Measurements from ENCODE around the gene VKORC1. TPM values are rescaled to one million over a fixed set of nuclear protein-coding genes. Genes with fewer than 3 reads are reported as not detected.
A peak's percentile ranks its signal among the peaks of the same experiment; 100 is the strongest.

Gene VKORC1
- total and polyA plus RNA-seq, 2 of the 4 experiments (the other 2 are of a cell fraction): 65.2 to 317 TPM

DNA sequence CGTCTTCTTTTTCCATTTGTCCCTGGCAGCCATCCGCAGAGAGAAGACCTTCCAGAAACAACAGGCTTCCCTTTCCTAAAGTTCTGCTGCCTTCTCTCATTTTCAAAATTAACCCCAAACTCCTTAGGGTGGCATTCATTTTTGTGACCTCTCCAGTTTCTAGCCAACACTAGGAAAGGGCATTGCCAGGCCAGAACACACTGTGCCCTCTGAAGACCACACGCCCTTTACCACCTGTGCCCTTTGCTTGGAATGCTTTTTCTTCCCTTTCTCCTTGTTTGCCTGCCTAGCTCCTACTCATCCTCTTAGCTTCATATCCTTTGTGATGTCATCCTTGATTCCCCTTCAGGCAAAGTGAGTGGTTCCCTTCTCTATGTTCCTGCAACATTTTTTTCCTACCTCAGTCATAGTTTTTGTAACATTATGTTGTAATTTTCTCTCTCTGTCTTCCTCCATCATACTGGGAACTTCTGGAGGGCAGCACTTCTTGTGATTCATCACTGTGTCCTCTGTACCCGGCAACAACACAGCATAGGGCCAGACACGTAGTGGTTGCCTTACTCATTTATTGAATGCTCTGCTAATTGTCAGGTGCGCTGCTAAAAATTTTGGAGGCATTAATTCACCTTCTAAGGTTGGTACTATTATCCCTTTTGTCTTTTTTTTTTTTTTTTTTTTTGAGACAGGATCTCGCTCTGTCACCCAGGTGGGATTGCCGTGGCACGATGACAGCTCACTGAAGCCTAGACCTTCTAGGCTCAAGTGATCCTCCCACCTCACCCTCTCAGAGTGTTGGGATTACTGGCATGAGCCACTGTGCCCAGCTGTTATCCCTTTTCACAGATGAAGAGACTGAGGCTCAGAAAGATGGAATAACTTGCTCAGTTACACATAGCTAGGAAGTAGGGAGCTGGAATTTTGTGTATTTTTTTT is 23.9 kb upstream of the VKORC1 start:
- H3K4me1 ChIP-seq (ENCODE audit: control insufficient read depth, insufficient read depth, low read length): 0 out of 2 replicates have a peak, but pooled peaks cover 3% of the 10 kb centered on the region
- peak overlapping the region; percentile 66 for H3K4me3 ChIP-seq (ENCODE audit: insufficient read depth, low read depth, low read length)
- peak overlapping the region; percentile 76 for H2AK5ac ChIP-seq (ENCODE audit: low read depth, low read length)
- no peaks in the 10 kb centered on the region for H3K9me3 ChIP-seq (ENCODE audit: control insufficient read depth, insufficient read depth, low read length)
- H3K14ac ChIP-seq (replicated peaks; ENCODE audit: low read depth, low read length): peak overlapping the region; percentile 51
- H3K36me3 ChIP-seq (ENCODE audit: control insufficient read depth, insufficient read depth, low read length): peaks cover 16% of the 10 kb centered on the region
- H3K27me3 ChIP-seq (ENCODE audit: control insufficient read depth, insufficient read depth, low read length): no peaks in the 10 kb centered on the region
- no peak for ATAC-seq (ENCODE audit: low read depth)
- peak overlapping the region; percentile 61 for H3K27ac ChIP-seq (ENCODE audit: insufficient read depth, low read length)
- peak overlapping the region; percentile 76 for H3K23ac ChIP-seq (ENCODE audit: low read depth, low read length)
- H3K9me1 ChIP-seq (ENCODE audit: insufficient read depth, low read length): peaks cover 3% of the 10 kb centered on the region; the same call in 1 of the 2 replicates
- in situ Hi-C loops (cut with MboI; ENCODE audit: low sequenced_read_pairs): no loop called here
- peak overlapping the region; percentile 23 for H2BK5ac ChIP-seq (ENCODE audit: low read depth, low read length, poor library complexity, severe bottlenecking)
- dilution Hi-C loops (cut with HindIII; ENCODE audit: low sequenced_read_pairs, unreplicated experiment): no loop called here
- peaks cover 22 to 47% of the 10 kb centered on the region in 2 experiments for H3K79me1 ChIP-seq (ENCODE audit: low read depth in 1 of 2, low read length in 2 of 2)
- peak overlapping the region; percentile 65 for H3K4ac ChIP-seq (ENCODE audit: low read depth, low read length)
- H4K5ac ChIP-seq (ENCODE audit: low read depth, low read length): peak overlapping the region; percentile 53
- H4K20me1 ChIP-seq (ENCODE audit: insufficient read depth, low read length): peaks cover 9% of the 10 kb centered on the region
- TF ChIP-seq POLR2A (IDR thresholded peaks at IDR 0.05; ENCODE audit: low read depth, low read length) (peak; percentile 76; the same call in 1 of the 2 replicates), CEBPB (IDR thresholded peaks at IDR 0.05; ENCODE audit: low read depth, low read length) (peak; percentile 47; the same call in 1 of the 2 replicates), RFX5 (IDR thresholded peaks at IDR 0.05; ENCODE audit: low read depth, low read length) (0 out of 2 replicates have a peak, but pooled peaks have one; percentile 14), NFE2L2 (IDR thresholded peaks at IDR 0.05; ENCODE audit: low read depth, low read length) (no peak), FOS (IDR thresholded peaks at IDR 0.05; ENCODE audit: low read depth, low read length) (peak; percentile 15; the same call in 1 of the 2 replicates)
- H2BK15ac ChIP-seq (ENCODE audit: low read depth, low read length): no peak overlapping the region
- H4K91ac ChIP-seq (ENCODE audit: insufficient read depth, low read depth, low read length): peak overlapping the region; percentile 67; the same call in 1 of the 2 replicates
- peak overlapping the region; percentile 71 for H2AFZ ChIP-seq (replicated peaks; ENCODE audit: low read length, poor library complexity)
- no peak overlapping the region for H2BK20ac ChIP-seq (ENCODE audit: low read depth, low read length)
- peak overlapping the region; percentile 59 for H3K56ac ChIP-seq (ENCODE audit: extremely low read depth, insufficient read depth, low read length)
- H3K9ac ChIP-seq (ENCODE audit: low read depth, low read length): peak overlapping the region; percentile 79
- CTCF ChIA-PET: interaction anchor here (1.0 to 1.1 kb wide), 2 partner anchors 23 to 24 kb away, joined by 3 to 5 read pairs; no protein-coding TSS in a partner anchor
- peak; percentile 81 for DNase-seq
- H2AK9ac ChIP-seq (replicated peaks; ENCODE audit: low read depth, low read length, poor library complexity): peak overlapping the region; percentile 50
- POLR2A ChIA-PET (ENCODE audit: unreplicated experiment): no interaction called here
- TSS peak; percentile 39 for BruUV-seq (replicated peaks)
- H4K8ac ChIP-seq (ENCODE audit: low read depth in 2 of 2, low read length in 2 of 2): peak overlapping the region; percentile 75 to 82
- no peak overlapping the region for H2BK120ac ChIP-seq (ENCODE audit: low read depth, low read length)
- H3K4me2 ChIP-seq (ENCODE audit: low read depth, low read length): peak overlapping the region; percentile 86
- WGBS, 2 experiments (ENCODE audit: extremely low coverage in 2 of 2, insufficient read length in 1 of 2): 11% methylated on average over 3 of the region's 9 CpGs; no CpG with 5 or more reads in 1 of the 2 experiments
- peak overlapping the region; percentile 51; the same call in 1 of the 2 replicates for H3K18ac ChIP-seq (ENCODE audit: low read depth, low read length)
- intact Hi-C loops (cut with micrococcal nuclease): no loop called here
